ENCODE results near the gene RHOBTB3. TPM values are rescaled to one million over a fixed set of nuclear protein-coding genes. Genes with fewer than 3 reads are reported as not detected.
"Not testable (repeated sequence)": the region's sequence is repeated elsewhere in the genome, so short reads cannot be mapped to it uniquely, and the experiment has no call there.

Gene RHOBTB3
- total RNA-seq, 6 experiments from 2014 or later: 24.1 to 49.1 (median 38.9) TPM

DNA sequence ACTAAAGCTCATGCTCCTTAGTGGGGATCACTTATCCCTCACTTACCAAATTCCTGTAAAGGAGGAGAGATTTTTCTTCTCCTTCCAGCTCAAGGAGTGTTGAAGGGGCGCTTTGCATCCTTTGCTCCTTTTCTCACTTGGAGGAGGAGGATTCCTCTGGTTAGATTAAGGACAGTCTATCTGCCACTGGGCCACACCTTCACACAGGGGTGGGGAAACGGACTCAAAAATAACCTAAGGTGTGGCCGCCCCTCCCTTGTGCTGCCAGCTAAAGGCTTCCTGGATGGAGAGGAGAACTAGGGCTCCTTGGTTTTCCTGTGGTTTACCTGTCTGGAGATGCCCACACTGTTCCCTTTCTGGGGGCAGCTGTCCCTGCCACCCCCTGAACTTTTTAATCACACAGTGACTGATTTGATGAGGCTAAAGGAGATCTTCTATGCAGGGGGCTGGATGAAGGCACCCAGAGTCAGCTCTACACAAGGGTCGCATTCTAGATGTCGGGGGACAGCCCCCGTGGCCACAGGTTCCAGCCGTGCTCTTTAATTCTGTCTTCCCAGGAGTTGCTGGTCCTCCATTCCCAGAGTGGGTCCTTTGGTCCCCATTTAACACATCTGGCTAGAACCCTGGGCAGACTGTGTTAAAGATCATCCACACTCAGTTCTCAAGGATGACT is 77.0 kb downstream of the RHOBTB3 start:
- no peak for DNase-seq
- Histone ChIP-seq H3K36me3 (no peaks in the 10 kb centered on the region), H3K4me1 (peaks cover 0 to 52% (median 23%) of the 10 kb centered on the region in 4 donors), H3K4me3 (no peak overlapping the region), H3K27me3 (no peaks in the 10 kb centered on the region), H3K9me3 (no peaks in the 10 kb centered on the region), H3K27ac (peak overlapping the region in 1 of 3 donors; percentile 14)
- no peak for ATAC-seq
- intact Hi-C loops (cut with DNase I): no loop called here
- WGBS (ENCODE audit: insufficient coverage, low coverage, low lambda C conversion rate, missing lambda C conversion rate): 86% methylated on average over 5 of the region's 7 CpGs
- TF ChIP-seq, protein P1, sequence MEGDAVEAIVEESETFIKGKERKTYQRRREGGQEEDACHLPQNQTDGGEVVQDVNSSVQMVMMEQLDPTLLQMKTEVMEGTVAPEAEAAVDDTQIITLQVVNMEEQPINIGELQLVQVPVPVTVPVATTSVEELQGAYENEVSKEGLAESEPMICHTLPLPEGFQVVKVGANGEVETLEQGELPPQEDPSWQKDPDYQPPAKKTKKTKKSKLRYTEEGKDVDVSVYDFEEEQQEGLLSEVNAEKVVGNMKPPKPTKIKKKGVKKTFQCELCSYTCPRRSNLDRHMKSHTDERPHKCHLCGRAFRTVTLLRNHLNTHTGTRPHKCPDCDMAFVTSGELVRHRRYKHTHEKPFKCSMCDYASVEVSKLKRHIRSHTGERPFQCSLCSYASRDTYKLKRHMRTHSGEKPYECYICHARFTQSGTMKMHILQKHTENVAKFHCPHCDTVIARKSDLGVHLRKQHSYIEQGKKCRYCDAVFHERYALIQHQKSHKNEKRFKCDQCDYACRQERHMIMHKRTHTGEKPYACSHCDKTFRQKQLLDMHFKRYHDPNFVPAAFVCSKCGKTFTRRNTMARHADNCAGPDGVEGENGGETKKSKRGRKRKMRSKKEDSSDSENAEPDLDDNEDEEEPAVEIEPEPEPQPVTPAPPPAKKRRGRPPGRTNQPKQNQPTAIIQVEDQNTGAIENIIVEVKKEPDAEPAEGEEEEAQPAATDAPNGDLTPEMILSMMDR (IDR thresholded peaks at IDR 0.05): no peak
- TF ChIP-seq POLR2A (IDR thresholded peaks at IDR 0.05): no peak

DNA sequence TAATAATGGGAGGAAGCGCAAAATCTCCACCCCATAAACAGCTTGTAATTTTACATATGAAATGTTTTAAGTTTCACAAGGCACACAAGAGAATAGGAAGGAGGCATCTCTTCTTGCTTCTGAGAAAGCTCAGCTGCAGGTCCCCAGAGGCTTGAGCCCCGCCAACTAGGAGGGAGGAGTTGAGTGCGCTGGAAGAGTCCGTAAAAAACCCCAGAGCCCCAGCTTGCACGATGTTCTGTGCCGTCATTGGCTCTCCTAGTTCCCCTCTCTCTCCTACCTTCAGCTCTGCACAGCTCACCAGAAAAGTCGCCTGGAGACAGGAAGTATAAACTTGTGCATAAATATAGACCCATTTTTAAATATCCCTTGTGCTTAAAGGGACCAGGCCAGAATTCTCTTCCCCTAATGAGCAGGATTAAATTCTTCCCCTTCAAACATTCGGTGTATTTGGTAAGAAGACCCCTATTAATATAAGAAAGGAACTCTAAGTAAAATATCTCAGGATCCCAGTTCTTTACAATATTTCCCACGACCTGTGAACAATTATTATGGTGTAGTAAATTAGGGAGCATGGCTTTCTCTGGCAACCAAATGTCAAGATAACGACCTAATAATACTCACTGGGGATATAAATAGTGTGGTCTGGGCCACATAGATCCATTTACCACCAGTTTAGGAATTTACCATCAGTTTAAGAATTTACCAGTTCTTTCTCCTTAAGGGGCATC is 77.7 kb downstream of the RHOBTB3 start:
- peaks cover 0 to 6% (median 2%) of the 10 kb centered on the region in 4 donors for H3K36me3 ChIP-seq
- DNase-seq: peak in 1 of 3 donors; percentile 67
- peak overlapping the region; percentile 14 to 69 (median 47) for H3K27ac ChIP-seq
- peaks cover 0 to 51% (median 20%) of the 10 kb centered on the region in 4 donors for H3K4me1 ChIP-seq
- H3K27me3 ChIP-seq: no peaks in the 10 kb centered on the region
- no peak overlapping the region for H3K4me3 ChIP-seq
- TF ChIP-seq, protein P1 (IDR thresholded peaks at IDR 0.05): no peak
- no peak for TF ChIP-seq POLR2A (IDR thresholded peaks at IDR 0.05)
- peak; percentile 23 to 67 (median 50) for ATAC-seq
- WGBS (ENCODE audit: insufficient coverage, low coverage, low lambda C conversion rate, missing lambda C conversion rate): 52% methylated on average over 9 of the region's 10 CpGs
- H3K9me3 ChIP-seq: no peaks in the 10 kb centered on the region
- intact Hi-C loops (cut with DNase I): no loop called here

DNA sequence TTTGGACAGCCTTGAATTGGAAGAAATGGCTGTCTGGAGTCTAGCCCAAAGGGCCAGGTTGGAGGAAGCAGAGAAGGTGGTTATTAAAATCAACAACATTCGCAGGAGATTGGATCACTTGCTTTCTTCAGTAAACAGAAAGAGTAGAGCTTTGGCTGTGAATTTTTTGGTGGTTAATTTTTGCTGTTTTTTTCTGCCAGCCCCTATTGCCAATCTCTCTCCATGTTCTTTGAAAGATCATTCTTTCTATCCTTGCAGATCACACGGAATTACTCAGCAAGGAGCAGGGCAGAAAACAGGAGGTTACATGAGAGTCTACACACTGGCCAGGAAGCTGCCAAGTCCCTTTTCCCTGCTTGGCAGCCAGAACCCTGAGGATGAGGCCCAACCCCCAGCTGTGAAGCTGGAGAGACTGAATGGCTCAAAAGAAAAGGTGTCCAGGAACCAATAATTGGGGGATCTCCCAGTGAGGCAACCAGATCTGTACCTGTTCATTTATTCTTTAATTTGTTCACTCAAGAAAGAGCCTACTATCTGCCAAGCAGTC is 78.4 kb downstream of the RHOBTB3 start:
- DNase-seq (peak in 2 of 3 donors; percentile 69 to 70), ATAC-seq (peak; percentile 56 to 83 (median 74))
- Histone ChIP-seq H3K9me3 (no peaks in the 10 kb centered on the region), H3K4me3 (no peak overlapping the region), H3K4me1 (peaks cover 0 to 45% (median 17%) of the 10 kb centered on the region in 4 donors), H3K27me3 (no peaks in the 10 kb centered on the region), H3K36me3 (peaks cover 0 to 12% (median 5%) of the 10 kb centered on the region in 4 donors), H3K27ac (peak overlapping the region; percentile 6 to 69 (median 47))
- no peak for TF ChIP-seq POLR2A (IDR thresholded peaks at IDR 0.05)
- TF ChIP-seq, protein P1 (IDR thresholded peaks at IDR 0.05): no peak
- WGBS (ENCODE audit: insufficient coverage, low coverage, low lambda C conversion rate, missing lambda C conversion rate): 6% methylated on average over 2 of the region's 2 CpGs
- intact Hi-C loops (cut with DNase I): no loop called here

DNA sequence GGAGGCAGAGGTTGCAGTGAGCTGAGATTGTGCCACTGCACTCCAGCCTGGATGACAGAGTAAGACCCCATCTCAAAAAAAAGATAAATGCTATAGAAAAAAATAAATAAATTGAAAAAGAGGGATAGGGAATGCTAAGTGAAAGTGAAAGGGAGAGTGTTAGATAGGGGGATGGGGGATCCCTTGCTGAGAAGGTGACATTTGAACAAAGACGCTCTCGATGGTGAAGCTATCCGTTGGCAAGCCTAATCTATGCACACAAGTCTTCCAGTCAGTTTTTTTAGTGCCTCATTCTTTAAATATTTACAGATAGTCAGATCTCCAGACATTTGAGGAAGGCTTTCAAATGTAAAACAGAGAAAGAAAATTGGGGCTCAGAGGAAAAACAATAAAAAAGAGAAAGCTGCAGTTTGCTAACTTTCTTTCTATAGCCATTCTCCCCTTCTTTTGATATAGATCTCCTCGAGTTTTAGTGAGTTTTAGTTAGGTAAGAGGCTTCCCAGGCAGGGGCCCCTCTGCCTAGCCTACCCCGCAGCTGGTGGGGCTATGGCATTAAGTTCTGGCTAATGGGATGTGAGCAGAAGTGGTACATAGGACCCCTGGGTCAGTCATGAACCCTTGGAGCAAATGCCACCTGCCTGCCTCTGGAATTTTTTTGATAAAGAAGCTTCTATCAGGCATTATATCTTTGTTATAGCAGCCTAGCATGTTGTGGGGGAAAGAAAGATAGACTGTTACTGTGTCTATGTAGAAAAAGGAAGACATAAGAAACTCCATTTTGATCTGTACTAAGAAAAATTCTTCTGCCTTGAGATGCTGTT is 79.4 kb downstream of the RHOBTB3 start:
- Histone ChIP-seq H3K4me3 (no peak overlapping the region), H3K27ac (peak overlapping the region; percentile 47 to 69 (median 60)), H3K4me1 (peaks cover 0 to 37% (median 15%) of the 10 kb centered on the region in 4 donors), H3K9me3 (no peaks in the 10 kb centered on the region), H3K36me3 (peaks cover 0 to 20% (median 11%) of the 10 kb centered on the region in 4 donors), H3K27me3 (no peaks in the 10 kb centered on the region)
- 14% methylated on average over 5 of the region's 5 CpGs for whole genome bisulfite sequencing (ENCODE audit: insufficient coverage, low coverage, low lambda C conversion rate, missing lambda C conversion rate)
- TF ChIP-seq POLR2A (IDR thresholded peaks at IDR 0.05): no peak
- TF ChIP-seq, protein P1 (IDR thresholded peaks at IDR 0.05): no peak
- intact Hi-C loops (cut with DNase I): no loop called here
- peak; percentile 56 to 74 (median 64) for ATAC-seq
- no peak for DNase-seq

DNA sequence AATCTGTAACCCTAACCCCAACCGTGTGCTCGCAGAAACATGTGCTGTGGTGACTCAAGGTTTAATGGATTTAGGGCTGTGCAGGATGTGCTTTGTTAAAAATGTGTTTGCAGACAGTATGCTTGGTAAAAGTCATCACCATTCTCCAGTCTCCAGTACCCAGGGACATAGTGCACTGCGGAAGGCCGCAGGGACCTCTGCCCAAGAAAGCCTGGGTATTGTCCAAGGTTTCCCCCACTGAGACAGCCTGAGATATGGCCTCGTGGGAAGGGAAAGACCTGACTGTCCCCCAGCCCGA is 79.9 kb downstream of the RHOBTB3 start:
- Histone ChIP-seq H3K4me1 (peaks cover 0 to 37% (median 15%) of the 10 kb centered on the region in 4 donors), H3K36me3 (peaks cover 0 to 25% (median 15%) of the 10 kb centered on the region in 4 donors), H3K27ac (peak overlapping the region in 2 of 3 donors; percentile 60 to 69)
- H3K9me3 ChIP-seq; intact Hi-C loops (cut with DNase I); H3K27me3 ChIP-seq; ATAC-seq; H3K4me3 ChIP-seq; DNase-seq: not testable (repeated sequence)
- 47% methylated on average over 3 of the region's 6 CpGs for WGBS (ENCODE audit: insufficient coverage, low coverage, low lambda C conversion rate, missing lambda C conversion rate)

DNA sequence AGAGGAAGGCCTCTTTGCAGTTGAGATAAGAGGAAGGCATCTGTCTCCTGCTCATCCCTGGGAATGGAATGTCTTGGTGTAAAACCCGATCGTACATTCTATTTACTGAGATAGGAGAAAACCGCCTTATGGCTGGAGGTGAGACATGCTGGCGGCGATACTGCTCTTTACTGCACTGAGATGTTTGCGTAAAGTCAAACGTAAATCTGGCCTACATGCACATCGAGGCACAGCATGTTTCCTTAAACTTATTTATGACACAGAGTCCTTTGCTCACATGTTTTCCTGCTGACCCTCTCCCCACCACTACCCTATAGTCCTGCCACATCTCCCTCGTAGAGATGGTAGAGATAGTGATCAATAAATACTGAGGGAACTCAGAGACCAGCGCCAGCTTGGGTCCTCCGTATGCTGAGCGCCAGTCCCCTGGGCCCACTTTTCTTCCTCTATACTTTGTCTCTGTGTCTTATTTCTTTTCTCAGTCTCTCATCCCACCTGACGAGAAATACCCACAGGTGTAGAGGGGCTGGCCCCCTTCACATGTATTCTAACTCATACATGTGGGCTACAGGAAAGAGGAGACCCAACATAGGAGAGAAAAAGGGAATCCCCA is 80.4 kb downstream of the RHOBTB3 start:
- Histone ChIP-seq H3K4me1 (peaks cover 0 to 37% (median 16%) of the 10 kb centered on the region in 4 donors), H3K27ac (peak overlapping the region in 1 of 3 donors; percentile 8), H3K36me3 (peaks cover 0 to 29% (median 15%) of the 10 kb centered on the region in 4 donors)
- intact Hi-C loops (cut with DNase I); H3K4me3 ChIP-seq; H3K9me3 ChIP-seq; DNase-seq; ATAC-seq; H3K27me3 ChIP-seq: not testable (repeated sequence)
- WGBS (ENCODE audit: insufficient coverage, low coverage, low lambda C conversion rate, missing lambda C conversion rate): 63% methylated on average over 10 of the region's 13 CpGs
